Endothelial cell of umbilical vein (primary cell): ENCODE results near the gene RABGAP1. TPM values are rescaled to one million over a fixed set of nuclear protein-coding genes. Genes with fewer than 3 reads are reported as not detected.
A peak's percentile ranks its signal among the peaks of the same experiment; 100 is the strongest.

Source experiments
- BruUV-seq: library from RNA; stranded (reverse); fragments of 400-500 nt; replicated peaks from 2 replicates; lab custom pipeline; 2021; lab: Mats Ljungman, UMichigan
- CTCF ChIA-PET: fragments of 300-600, 350-600 bp; sonication (Branson Sonifier 250); formaldehyde crosslinking; loops from one replicate; lab custom pipeline; 2021; ENCODE audit warnings: antibody characterized with exemption, inconsistent platforms; lab: Charles Lee
- POLR2A ChIA-PET: fragments of 300-600, 350-600 bp; sonication (Branson Sonifier 250); formaldehyde crosslinking; loops from one replicate; lab custom pipeline; 2021; ENCODE audit warnings: antibody characterized with exemption, inconsistent platforms; lab: Charles Lee
- DNase-seq: peaks from one replicate; pipeline ENCODE4 v3.0.0-alpha.2; 2011; ENCODE audit warnings: low read depth, low spot score
- FAIRE-seq: peaks from 2 replicates; lab custom pipeline; 2011; peaks lifted over from hg19 to GRCh38; lab: Jason Lieb, UNC
- H2AFZ ChIP-seq: 2 replicates; pipeline ENCODE4 v1.6.0; 2012; ENCODE audit warnings: low read depth, low read length, control low read depth, inconsistent platforms
- H3K27ac ChIP-seq: 2 replicates; pipeline ENCODE4 v1.5.1; 2011; ENCODE audit warnings: low read depth, mild to moderate bottlenecking, control low read depth, low read length, moderate library complexity; ENCODE audit not compliant: insufficient read depth
- H3K27me3 ChIP-seq, 2 experiments: 2 replicates each; pipeline versions ENCODE4 v1.6.0 to v1.6.1; 2011; ENCODE audit warnings: low read length in 2 of 2, mixed read lengths in 1 of 2; ENCODE audit not compliant: control insufficient read depth in 2 of 2, insufficient read depth in 2 of 2
- H3K36me3 ChIP-seq, 2 experiments: 2 replicates in 1 of 2; 3 replicates in 1 of 2; pipeline ENCODE4 v1.5.1; 2011; ENCODE audit warnings: low read length in 2 of 2, mild to moderate bottlenecking in 1 of 2, moderate library complexity in 1 of 2; ENCODE audit not compliant: control insufficient read depth in 2 of 2, insufficient read depth in 2 of 2; ENCODE audit errors: extremely low read depth in 1 of 2
- H3K4me1 ChIP-seq: 3 replicates; pipeline ENCODE4 v1.5.1; 2011; ENCODE audit warnings: mild to moderate bottlenecking, low read length; ENCODE audit not compliant: control insufficient read depth, insufficient read depth; ENCODE audit errors: extremely low read depth
- H3K4me2 ChIP-seq: 2 replicates; pipeline ENCODE4 v1.6.1; 2011; ENCODE audit warnings: low read length, control low read depth, mixed read lengths; ENCODE audit not compliant: insufficient read depth
- H3K4me3 ChIP-seq, 3 experiments: fragments of 200-600 bp in 1 of 3; sonication (generic), shearing (Covaris generic) in 1 of 3; replicated peaks in 1 of 3; 2 replicates each; pipeline ENCODE4 v1.5.1; 2011 to 2016; ENCODE audit warnings: control low read depth in 3 of 3, low read length in 3 of 3, mild to moderate bottlenecking in 2 of 3, inconsistent platforms in 1 of 3, low read depth in 1 of 3, moderate library complexity in 1 of 3; ENCODE audit not compliant: insufficient read depth in 1 of 3
- H3K79me2 ChIP-seq: 2 replicates; pipeline ENCODE4 v1.6.0; 2012; ENCODE audit warnings: low read length, inconsistent platforms; ENCODE audit not compliant: control insufficient read depth, insufficient read depth
- H3K9ac ChIP-seq: replicated peaks from 2 replicates; pipeline ENCODE3; 2011; ENCODE audit warnings: low read length, control low read depth; ENCODE audit not compliant: insufficient read depth; ENCODE audit errors: extremely low read depth
- H3K9me1 ChIP-seq: replicated peaks from 3 replicates; pipeline ENCODE4 v1.6.0; 2011; ENCODE audit warnings: mild to moderate bottlenecking, low read length; ENCODE audit not compliant: control insufficient read depth, insufficient read depth; ENCODE audit errors: extremely low read depth
- H3K9me3 ChIP-seq: replicated peaks from 2 replicates; pipeline ENCODE4 v1.5.1; 2012; ENCODE audit warnings: low read length, inconsistent platforms; ENCODE audit not compliant: control insufficient read depth, insufficient read depth
- H4K20me1 ChIP-seq: replicated peaks from 2 replicates; pipeline ENCODE3; 2011; ENCODE audit warnings: mild to moderate bottlenecking, low read length; ENCODE audit not compliant: control insufficient read depth, insufficient read depth; ENCODE audit errors: extremely low read depth
- EZH2 ChIP-seq: IDR thresholded peaks from 2 replicates; pipeline ENCODE4 v1.6.1; 2012; ENCODE audit warnings: borderline replicate concordance, low read depth, mild to moderate bottlenecking, moderate library complexity, low read length, inconsistent platforms; ENCODE audit not compliant: severe bottlenecking
- FOS ChIP-seq: IDR thresholded peaks from 2 replicates; pipeline ENCODE4 v1.6.1; 2011; ENCODE audit warnings: mild to moderate bottlenecking, low read length, moderate library complexity, borderline replicate concordance; ENCODE audit not compliant: insufficient read depth
- GATA2 ChIP-seq: IDR thresholded peaks from 2 replicates; pipeline ENCODE4 v1.7.0; 2011; ENCODE audit warnings: low read depth, mild to moderate bottlenecking, moderate library complexity, mixed read lengths, low read length; ENCODE audit not compliant: insufficient read length, insufficient read depth
- JUN ChIP-seq: IDR thresholded peaks from 2 replicates; pipeline ENCODE4 v1.6.1; 2011; ENCODE audit warnings: borderline replicate concordance, low read depth; ENCODE audit not compliant: insufficient read length, insufficient read depth
- MYC ChIP-seq: IDR thresholded peaks from one replicate; pipeline ENCODE4 v1.6.1; 2011; ENCODE audit warnings: mild to moderate bottlenecking, low read depth, low read length
- POLR2A ChIP-seq: IDR thresholded peaks from 2 replicates; pipeline ENCODE4 v1.6.1; 2012; ENCODE audit warnings: low read depth, mild to moderate bottlenecking, control low read depth, low read length
- POLR2AphosphoS5 ChIP-seq: IDR thresholded peaks from 2 replicates; pipeline ENCODE4 v1.6.1; 2012; ENCODE audit warnings: low read depth, mild to moderate bottlenecking, control low read depth, low read length, moderate library complexity; ENCODE audit not compliant: insufficient read depth
- dilution Hi-C: fragments of 300-500 bp; cut with MboI; formaldehyde crosslinking; loops from one replicate; pipeline ENCODE4 v1.15.0; 2019; ENCODE audit warnings: low sequenced_read_pairs; ENCODE audit not compliant: extremely low pct_ligation_motif_present
- intact Hi-C: fragments of 100-400 bp; cut with micrococcal nuclease; formaldehyde crosslinking; loops from one replicate; pipeline ENCODE4 v1.10.0; 2022
- polyA plus RNA-seq, 4 experiments: library from polyadenylated mRNA; depleted of rRNA in 3 of 4; stranded (reverse) in 3 of 4; unstranded in 1 of 4; fragments of >200 nt; gene quantifications; 2 replicates each; pipeline versions ENCODE4 v1.2.1 to v1.2.3, GENCODE V29; 2011 to 2012; ENCODE audit warnings: missing spikeins in 1 of 4
- total RNA-seq: library from RNA; stranded (reverse); gene quantifications from 2 replicates; pipeline ENCODE4 v1.2.3, GENCODE V29; 2021
- TF ChIP-seq, protein P1 (sequence below), 2 donors: IDR thresholded peaks; 1 replicate in 1 of 2; 2 replicates in 1 of 2; pipeline ENCODE4 v1.5.1; 2011; ENCODE audit warnings: low read length in 2 of 2, mild to moderate bottlenecking in 2 of 2, moderate library complexity in 2 of 2, control low read depth in 1 of 2, inconsistent platforms in 1 of 2, low read depth in 1 of 2; ENCODE audit not compliant: insufficient read depth in 1 of 2; ENCODE audit errors: extremely low read depth in 1 of 2
- TF ChIP-seq, protein P2 (sequence below): IDR thresholded peaks from 2 replicates; pipeline ENCODE4 v1.6.1; 2011; ENCODE audit not compliant: insufficient read depth, insufficient read length

RABGAP1 gene
- total and polyA plus RNA-seq, 2 donors (not counting 3 experiments of a cell fraction or from before 2014, with no cell fraction given), result 19.0 to 53.6 TPM

DNA sequence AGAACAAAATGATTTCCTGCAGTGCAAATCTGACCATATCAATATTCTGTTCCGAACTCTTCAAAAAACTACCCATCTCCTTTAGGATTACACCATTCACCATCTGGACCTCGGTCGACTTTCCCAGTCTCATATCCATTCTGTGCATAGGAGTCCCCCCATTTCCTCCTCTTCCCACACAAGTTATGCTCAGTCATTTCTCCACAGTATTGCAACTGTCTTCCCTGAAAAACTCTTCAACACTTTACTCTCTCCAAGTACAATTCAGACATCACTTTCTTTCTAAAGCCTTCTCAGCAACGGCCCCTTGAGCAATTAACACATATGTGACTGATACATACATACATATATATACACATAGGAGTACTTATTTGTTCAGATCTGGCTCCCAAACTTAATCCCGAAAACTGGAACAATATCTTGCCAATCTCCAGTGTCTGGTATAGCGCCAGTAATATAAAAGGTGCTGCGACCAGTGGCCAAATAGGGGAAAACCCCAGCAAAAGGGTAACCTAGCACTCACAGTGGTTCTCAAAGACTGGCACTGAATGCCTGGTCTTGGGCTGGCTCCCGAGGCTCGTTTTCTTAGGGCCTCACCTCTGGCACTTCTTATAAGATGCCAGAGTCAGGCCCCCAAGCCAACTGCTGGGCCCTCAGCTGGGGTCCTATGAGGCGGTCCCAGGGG, 10.1 kb upstream of the RABGAP1 start:
- TSS peak; percentile 67 for BruUV-seq
- Histone ChIP-seq H3K9me3 (no peaks in the 10 kb centered on the region), H3K27me3 (no peaks in the 10 kb centered on the region), H3K9ac (peak overlapping the region; percentile 94), H2AFZ (peak overlapping the region; percentile 93), H3K27ac (peak overlapping the region; percentile 87), H3K9me1 (no peaks in the 10 kb centered on the region), H3K4me3 (peak overlapping the region; percentile 64 to 100 (median 70)), H3K79me2 (peaks cover 54% of the 10 kb centered on the region), H3K36me3 (no peaks in the 10 kb centered on the region), H3K4me2 (peak overlapping the region; percentile 98), H4K20me1 (no peaks in the 10 kb centered on the region), H3K4me1 (peaks cover 15% of the 10 kb centered on the region)
- CTCF ChIA-PET, result interaction anchor here (1.4 to 3.1 kb wide), 7 partner anchors 10 to 61 kb away, joined by 4 to 16 read pairs (median 7); partner anchors contain the start of genes RABGAP1 and RC3H2
- POLR2A ChIA-PET, result interaction anchor here (1.3 to 3.5 kb wide), 3 partner anchors 10 to 109 kb away, joined by 4 to 23 read pairs (median 8); partner anchors contain the start of genes RABGAP1 and ZBTB6
- TF ChIP-seq FOS (no peak), GATA2 (no peak), MYC (no peak), JUN (no peak), POLR2A (no peak), EZH2 (no peak), POLR2AphosphoS5 (no peak)
- TF ChIP-seq, protein P1, sequence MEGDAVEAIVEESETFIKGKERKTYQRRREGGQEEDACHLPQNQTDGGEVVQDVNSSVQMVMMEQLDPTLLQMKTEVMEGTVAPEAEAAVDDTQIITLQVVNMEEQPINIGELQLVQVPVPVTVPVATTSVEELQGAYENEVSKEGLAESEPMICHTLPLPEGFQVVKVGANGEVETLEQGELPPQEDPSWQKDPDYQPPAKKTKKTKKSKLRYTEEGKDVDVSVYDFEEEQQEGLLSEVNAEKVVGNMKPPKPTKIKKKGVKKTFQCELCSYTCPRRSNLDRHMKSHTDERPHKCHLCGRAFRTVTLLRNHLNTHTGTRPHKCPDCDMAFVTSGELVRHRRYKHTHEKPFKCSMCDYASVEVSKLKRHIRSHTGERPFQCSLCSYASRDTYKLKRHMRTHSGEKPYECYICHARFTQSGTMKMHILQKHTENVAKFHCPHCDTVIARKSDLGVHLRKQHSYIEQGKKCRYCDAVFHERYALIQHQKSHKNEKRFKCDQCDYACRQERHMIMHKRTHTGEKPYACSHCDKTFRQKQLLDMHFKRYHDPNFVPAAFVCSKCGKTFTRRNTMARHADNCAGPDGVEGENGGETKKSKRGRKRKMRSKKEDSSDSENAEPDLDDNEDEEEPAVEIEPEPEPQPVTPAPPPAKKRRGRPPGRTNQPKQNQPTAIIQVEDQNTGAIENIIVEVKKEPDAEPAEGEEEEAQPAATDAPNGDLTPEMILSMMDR (IDR thresholded peaks at IDR 0.05; ENCODE audit: extremely low read depth in 1 of 2, insufficient read depth in 1 of 2, low read depth in 1 of 2, low read length in 2 of 2), result no peak
- TF ChIP-seq, protein P2, sequence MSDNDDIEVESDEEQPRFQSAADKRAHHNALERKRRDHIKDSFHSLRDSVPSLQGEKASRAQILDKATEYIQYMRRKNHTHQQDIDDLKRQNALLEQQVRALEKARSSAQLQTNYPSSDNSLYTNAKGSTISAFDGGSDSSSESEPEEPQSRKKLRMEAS, result no peak
- dilution Hi-C loops, result no loop called here
- DNase-seq (no peak), FAIRE-seq (no peak)
- intact Hi-C loops, result loop anchor here (1.0 kb wide), 4 partner anchors 11 to 61 kb away; partner anchors contain the start of genes RABGAP1, RC3H2 and ZBTB6
